Measurements from ENCODE around the gene SAMD3.
"Not testable (repeated sequence)": the region's sequence is repeated elsewhere in the genome, so short reads cannot be mapped to it uniquely, and the experiment has no call there.

The SAMD3 gene

DNA sequence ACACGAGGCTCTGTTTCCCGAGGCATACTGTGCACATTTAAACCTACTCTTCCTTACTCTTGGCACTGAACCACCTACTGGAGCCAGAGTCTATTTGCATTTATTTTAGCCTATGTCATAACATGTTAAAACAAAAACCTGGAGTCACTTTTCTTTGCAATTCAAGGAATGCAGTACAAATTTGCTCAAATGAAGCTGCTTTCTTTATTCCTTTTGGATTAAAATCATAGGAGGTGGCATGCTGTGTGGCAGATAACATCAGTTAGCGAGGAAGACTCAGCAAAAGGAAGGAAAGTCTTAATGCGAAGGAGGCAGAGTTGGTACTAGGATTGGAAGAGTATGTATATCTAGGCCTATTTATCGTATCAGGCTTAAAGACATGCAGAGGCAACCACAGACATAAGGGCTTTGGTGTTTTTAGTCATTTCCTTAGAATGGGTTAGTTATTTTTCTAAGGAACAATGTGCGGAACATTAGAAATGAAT is 92.9 kb downstream of the SAMD3 start:
- DNase-seq (ENCODE audit: low read depth), result no peak

- DNase-seq (ENCODE audit: low read depth), result no peak
These were observed 94.4 kb downstream of the SAMD3 start for GRCh38 chr6:130128326-130128725.

DNA sequence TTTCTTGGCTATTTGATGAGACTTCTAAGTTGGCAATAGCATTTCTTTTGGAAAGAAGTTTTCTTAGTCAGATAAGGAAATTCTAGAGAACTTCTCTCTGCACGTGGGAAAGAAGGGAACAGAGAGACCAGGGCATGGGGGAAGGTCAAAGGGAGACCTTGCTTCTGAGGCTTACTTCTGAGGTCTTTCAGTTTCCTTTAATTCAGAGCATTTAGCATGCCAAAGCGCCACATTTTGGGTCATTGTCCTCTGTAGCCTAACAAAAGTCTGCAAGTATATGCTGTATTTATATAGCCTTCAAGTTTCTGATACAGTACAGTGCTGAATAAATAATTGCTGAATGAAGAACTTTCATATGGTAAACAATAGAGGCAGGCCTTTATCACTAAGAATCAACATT is 95.6 kb downstream of the SAMD3 start:
- no peak for DNase-seq (ENCODE audit: low read depth)

DNA sequence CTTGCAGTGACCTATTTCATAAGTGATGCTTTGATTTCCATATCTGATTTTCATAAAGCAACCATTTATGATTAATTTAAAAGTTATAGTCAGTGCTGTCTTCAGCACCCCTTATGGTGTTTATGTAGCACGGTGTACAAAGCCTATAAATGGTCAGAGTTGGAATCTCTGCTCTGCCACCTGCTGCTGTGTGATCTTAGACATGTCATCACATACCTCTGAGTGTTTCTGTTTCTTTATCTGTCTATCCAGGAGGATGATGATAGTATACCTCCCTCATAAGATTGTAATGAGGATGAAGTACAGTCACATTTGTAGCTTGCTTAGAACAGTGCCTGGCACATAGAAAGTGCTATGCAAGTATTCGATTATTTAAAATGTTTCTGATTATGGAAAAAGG is 100.5 kb downstream of the SAMD3 start:
- no peak for DNase-seq (ENCODE audit: low read depth)

DNA sequence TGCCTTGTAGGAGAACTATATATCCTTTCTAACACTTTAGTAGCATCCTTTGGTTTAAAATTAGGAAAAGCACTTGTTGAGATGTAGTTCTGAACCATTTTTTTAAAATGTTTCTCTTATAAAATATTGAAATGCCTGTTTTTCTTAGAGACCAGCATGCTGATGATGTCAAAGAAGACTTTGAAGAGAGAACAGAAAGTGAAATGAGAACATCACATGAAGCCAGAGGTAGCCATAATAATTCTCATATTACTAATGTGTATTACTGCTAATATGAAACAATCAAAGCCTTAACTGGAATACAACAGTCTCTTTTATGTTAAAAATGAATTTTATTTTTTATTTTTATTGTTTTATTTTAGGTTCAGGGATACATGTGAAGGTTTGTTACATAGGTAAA is 102.0 kb downstream of the SAMD3 start:
- DNase-seq (ENCODE audit: low read depth), result no peak

DNA sequence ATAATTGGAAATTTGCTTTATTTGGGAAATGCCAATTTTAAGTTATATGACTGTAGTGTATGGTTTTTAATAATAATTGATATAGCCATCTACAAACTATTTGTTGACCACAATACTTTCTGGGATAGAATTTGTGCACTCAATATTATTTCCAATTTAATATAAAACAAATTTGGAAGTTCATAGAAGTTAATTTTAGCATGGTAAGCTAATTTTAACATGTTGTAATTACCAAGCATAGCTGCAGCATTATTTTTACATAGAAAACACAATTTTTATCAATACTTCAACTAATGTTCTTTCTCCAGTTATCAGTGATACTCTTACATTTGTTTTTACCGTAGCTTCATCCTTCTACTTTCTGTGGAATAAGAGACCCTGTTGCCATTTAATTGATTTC is 103.5 kb downstream of the SAMD3 start:
- DNase-seq (ENCODE audit: low read depth), result no peak

DNA sequence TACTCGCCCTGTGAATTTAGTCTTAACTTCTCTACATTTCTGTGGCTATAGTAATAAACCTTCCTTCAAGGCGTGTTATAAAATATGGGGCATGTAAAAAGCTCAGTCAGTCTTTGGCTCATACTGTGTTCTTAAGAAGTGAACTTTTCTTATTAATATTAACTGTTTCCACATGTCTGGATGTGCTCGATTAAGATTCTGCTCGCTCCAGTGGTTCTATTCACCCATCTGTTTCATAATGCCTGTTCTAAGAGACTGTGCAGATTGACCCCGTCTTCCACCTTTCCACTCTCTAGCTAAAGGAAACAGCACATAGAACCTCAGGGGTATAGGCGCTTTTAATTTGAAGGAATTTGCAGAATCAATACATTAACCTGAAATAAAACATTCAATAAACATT is 104.5 kb downstream of the SAMD3 start:
- no peak for DNase-seq (ENCODE audit: low read depth)

- not testable (repeated sequence) for DNase-seq (ENCODE audit: low read depth)
These were observed 105.5 kb downstream of the SAMD3 start for GRCh38 chr6:130117187-130117701.

- no peak for DNase-seq (ENCODE audit: low read depth)
These were observed 106.5 kb downstream of the SAMD3 start for GRCh38 chr6:130116273-130116672.

DNA sequence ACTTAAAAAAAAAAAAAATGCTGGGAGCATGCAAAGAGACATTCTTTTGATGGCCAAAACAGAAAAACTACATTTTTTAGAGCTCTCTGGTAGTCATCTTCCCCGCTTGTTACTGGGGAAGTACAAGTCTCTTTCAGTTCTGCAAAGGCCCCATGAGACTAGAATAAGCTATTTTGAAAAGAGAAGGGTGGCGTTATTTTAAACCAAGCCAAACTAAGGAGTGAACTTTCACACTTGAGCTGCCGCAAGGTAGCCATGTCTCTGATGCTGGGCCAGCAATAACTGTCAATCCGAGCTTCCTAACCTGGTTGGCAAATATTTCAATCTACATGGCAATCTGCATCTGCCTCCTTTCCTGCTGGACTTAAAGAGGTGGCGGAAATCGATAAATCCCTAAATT is 107.7 kb downstream of the SAMD3 start:
- no peak for DNase-seq (ENCODE audit: low read depth)

DNA sequence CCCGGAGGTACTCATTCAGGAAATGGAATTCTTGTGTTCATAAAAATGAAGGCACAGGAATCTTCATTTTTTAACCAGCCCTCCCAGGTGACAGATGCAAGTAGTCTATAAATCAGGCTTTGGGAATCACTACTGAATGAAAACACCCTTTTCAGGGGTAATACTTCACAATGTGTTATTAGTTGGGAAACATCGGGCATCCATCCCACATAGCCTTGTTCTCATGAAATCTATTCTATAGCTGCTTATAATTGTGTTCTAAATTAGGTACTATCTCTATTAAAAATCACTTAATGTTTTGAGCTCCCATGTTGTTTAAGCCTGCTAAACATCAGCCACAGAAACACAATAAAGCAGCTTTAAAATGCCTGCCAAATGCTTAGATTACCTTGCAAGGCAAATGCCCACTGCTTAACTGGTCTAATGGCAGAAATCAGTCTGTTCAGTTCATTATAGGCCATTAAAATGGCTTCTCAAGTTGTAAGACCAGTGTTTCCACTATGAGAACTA is 109.5 kb downstream of the SAMD3 start:
- no peak for DNase-seq (ENCODE audit: low read depth)

DNA sequence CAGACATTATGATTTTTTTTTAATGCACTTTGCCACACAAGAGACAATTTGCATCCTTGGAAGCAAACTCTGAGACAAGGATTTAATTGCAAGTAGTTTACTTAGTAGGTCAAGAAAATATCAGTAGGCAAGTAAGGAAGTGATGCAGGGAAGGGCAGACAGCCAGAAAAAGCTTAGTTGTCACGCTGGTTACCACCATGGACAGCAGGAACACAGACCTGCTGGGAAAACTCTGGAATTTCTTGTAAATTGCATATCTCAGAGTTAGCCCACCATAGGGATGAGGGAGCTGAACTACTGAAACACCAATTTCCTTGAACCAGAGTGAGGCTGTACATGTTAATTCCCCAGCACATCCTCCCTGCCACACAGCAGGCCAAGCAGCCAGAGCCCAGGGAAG is 111.7 kb downstream of the SAMD3 start:
- no peak for DNase-seq (ENCODE audit: low read depth)

GRCh38 chr6:130107710-130108109 is 115.0 kb downstream of the SAMD3 start:
- DNase-seq (ENCODE audit: low read depth), result no peak

GRCh38 chr6:130105996-130106704 is 116.6 kb downstream of the SAMD3 start:
- no peak for DNase-seq (ENCODE audit: low read depth)

- DNase-seq (ENCODE audit: low read depth), result no peak
These were observed 123.6 kb downstream of the SAMD3 start for GRCh38 chr6:130099119-130099518.

DNA sequence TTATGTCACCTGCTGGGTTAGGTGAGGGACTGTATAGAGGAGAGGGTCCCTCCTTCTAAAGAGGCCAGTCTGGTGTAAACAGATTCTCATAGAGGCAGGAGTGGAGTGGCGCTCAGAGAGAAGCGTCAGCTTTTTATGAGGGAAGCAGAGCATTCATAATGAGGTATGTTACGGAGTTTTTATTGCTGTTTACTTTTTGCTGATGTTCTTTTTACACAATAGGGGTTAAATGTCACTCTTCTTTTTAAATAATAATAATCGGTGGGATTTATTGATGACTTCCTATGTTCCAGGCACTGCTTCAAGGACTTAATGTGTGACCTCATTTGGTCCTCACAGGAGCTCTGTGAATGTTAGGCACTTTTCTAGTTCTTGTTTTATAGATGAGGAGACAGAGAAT is 124.4 kb downstream of the SAMD3 start:
- DNase-seq (ENCODE audit: low read depth), result no peak
